Omental fat pad (tissue), 4 donors: Measurements from ENCODE around the gene MAML1. TPM values are rescaled to one million over a fixed set of nuclear protein-coding genes. Genes with fewer than 3 reads are reported as not detected.

Experiments
- ATAC-seq: fragments of 150-250 bp; one replicate; pipeline ENCODE4 v1.9.1; 2016; ENCODE audit warnings: mild to moderate bottlenecking, moderate library complexity; ENCODE audit not compliant: low FRiP score
- DNase-seq: peaks from one replicate; pipeline ENCODE4 v3.0.0-alpha.2; 2019; ENCODE audit warnings: low spot score
- CTCF ChIP-seq, 3 donors: fragments of 450-650 bp; IDR thresholded peaks; one replicate each; pipeline ENCODE4 v1.5.1; 2016 to 2017; ENCODE audit warnings: antibody characterized with exemption in 3 of 3, mild to moderate bottlenecking in 3 of 3, moderate library complexity in 2 of 3
- small RNA-seq: library from RNA; depleted of rRNA; stranded (forward); fragments of <200 nt; gene quantifications from one replicate; pipeline ENCODE3, GENCODE V24; 2016
- total RNA-seq, 4 donors: library from RNA; depleted of rRNA; stranded (reverse); fragments of >200 nt; gene quantifications; one replicate each; pipeline ENCODE4 v1.1.0, GENCODE V29; 2016

MAML1 gene
- total RNA-seq, 4 donors from 2014 or later = 12.6 to 28.1 (median 21.1) TPM

DNA sequence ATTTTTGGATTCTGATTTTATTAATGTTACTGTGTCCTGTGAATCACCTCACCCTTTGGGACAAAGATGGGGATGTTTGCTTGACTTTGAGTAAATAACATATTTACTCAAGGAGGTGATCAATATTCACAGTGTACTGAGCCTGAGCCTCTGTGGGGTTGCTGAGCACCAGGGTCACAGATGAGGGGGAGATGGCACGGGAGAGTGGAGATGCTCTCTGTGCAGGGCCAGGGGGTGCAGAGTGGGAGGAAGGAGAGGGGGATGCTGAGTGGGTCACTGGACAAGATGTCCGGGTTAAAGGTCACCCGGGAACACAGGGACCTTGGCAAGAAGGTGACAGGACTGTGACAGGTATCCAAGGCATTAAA, 92.1 kb downstream of the MAML1 start:
- TF ChIP-seq CTCF (IDR thresholded peaks at IDR 0.05) = no peak
- no peak for DNase-seq
- no peak for ATAC-seq

DNA sequence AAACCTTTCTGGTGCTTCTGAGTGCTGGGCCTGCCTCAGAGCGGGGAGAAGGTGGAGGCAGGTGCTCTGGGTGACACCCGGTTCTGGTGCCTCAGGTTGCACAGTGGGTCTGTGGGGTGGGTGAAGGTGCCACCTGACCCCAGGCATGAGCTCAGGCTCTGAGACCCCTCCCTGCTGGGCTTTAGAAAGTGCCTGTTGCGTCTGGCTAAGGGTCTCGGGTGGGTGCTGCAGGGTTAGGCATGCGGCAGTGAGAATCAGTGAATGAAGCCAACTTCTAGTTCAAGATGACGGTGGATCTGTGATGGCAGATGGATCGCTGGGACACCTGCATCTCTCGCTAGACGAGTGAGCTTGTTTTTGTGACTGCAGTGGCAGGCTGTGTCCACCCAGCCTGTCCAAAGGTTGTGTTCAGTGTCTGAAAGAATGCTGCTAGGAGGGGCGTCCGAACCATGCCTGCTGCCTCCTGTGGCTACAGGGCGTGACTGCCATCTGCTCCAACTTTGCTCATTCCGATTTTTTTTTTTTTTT, 93.1 kb downstream of the MAML1 start:
- no peak for TF ChIP-seq CTCF (IDR thresholded peaks at IDR 0.05)
- ATAC-seq (no peak), DNase-seq (no peak)

Small RNA genes lying within 50 kb of the gene (small RNA-seq; reads per million reads assigned to genes)
- gene MIR1229 = not detected

Other genes with a start within 250 kb of the MAML1 start
- gene RUFY1, start 182.3 kb upstream of the MAML1 start, total RNA-seq = 10 to 100 TPM; 39.7 to 62.2 (median 47.9) TPM
- gene HNRNPH1, start 109.2 kb upstream of the MAML1 start, total RNA-seq = 100 to 1,000 TPM; 410 to 898 (median 679) TPM
- gene CBY3, start 51.8 kb upstream of the MAML1 start, total RNA-seq = not detected
- 100 to 1,000 TPM; 269 to 487 (median 358) TPM for gene CANX, start 33.9 kb upstream of the MAML1 start, total RNA-seq
- gene LTC4S, start 61.2 kb downstream of the MAML1 start, total RNA-seq = 10 to 100 TPM in 2 of 4 donors, 1 to 10 TPM in 2; 7.1 to 15.1 (median 12.0) TPM
- gene MGAT4B, start 74.0 kb downstream of the MAML1 start, total RNA-seq = 10 to 100 TPM; 67.6 to 90.1 (median 73.9) TPM
- gene SQSTM1, start 88.1 kb downstream of the MAML1 start, total RNA-seq = 100 to 1,000 TPM; 400 to 762 (median 566) TPM
- gene MRNIP, start 126.0 kb downstream of the MAML1 start, total RNA-seq = 10 to 100 TPM; 15.3 to 26.8 (median 17.7) TPM
- 100 to 1,000 TPM in 2 of 4 donors, 10 to 100 TPM in 2; 85.4 to 114 (median 97.0) TPM for gene TBC1D9B, start 175.1 kb downstream of the MAML1 start, total RNA-seq